NCI-H128 (cell line): ENCODE measurements around the gene MAST1.
A peak's percentile ranks its signal among the peaks of the same experiment; 100 is the strongest.
"Not testable (repeated sequence)": the region's sequence is repeated elsewhere in the genome, so short reads cannot be mapped to it uniquely, and the experiment has no call there.

Experiments
- DNase-seq: peaks from one replicate; lab custom pipeline; 2025; ENCODE audit not compliant: unreplicated experiment; lab: John Stamatoyannopoulos, UW

MAST1 gene

DNA sequence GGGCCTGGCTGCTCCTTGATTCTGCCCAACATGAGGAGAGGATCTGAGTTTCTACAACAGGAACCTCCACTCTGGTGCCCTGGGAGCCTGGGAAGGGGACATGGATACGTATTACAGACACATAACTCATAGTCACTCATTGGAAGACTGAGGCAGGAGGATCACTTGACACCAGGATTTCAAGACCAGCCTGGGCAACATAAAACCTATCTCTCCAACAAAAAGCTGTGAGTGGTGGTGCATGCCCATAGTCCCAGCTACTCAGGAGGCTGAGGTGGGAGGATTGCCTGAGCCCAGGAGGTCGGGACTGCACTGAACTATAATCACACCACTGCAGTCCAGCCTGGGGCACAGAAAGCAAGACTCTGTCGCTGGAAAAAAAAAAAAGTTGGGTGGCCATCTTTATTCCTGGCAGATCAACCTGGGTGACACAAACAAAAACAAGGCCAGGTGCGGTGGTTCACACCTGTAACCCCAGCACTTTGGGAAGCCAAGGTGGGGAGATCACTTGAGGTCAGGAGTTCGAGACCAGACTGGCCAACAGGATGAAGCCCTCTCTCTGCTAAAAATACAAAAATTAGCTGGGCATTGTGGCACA is 49.8 kb downstream of the MAST1 start:
- DNase-seq, result no peak

DNA sequence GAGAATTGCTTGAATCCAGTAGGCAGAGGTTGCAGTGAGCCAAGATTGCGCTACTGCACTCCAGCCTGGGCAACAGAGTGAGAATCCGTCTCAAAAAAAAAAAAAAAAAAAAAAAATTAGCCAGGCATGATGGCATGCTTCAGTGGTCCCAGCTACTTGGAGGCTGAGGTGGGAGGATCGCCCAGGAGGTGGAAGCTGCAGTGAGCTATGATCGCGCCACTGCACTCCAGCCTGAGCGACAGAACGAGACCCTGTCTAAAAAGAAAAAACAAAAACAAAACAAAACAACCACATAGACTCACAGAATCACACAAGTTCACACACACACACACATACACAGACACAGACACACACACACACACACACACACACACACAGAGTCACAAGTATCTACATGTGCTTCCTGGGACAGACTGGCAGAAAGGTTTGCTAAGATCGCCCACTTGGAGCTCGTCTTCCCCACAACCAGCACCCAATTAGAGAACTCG is 52.0 kb downstream of the MAST1 start:
- not testable (repeated sequence) for DNase-seq

DNA sequence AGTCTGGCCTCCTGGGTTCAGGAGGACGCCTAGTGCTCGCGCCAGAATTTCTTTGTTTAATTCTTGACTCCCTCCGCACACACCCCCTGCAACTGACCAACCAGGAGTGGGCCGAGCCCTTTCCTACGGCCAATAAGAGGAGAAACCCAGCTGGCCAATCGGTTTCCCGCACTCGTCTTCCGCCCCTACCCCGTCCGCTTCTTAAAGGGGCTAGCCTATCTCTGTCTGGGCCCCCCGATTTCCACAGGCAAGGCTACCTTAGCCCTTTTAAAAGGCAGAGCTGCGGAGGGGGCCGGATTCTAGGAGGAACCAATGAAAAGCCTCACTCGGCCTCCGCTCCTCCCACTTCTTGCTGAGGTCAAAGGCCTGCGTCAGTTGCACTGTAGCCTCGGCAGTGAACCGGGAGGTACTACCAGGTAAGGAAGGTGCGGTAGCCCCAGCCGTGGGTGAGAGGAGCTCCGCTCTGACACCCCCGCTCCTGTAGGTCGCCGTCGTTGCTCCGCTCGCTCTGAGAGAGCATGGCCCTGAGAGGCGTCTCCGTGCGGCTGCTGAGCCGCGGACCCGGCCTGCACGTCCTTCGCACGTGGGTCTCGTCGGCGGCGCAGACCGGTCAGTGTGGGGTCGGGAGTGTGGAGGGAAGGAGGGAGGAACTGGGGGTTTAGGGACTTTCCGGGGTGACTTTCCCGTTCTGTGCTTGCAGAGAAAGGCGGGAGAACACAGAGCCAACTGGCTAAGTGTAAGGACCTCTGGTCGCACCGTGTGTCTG is 52.7 kb downstream of the MAST1 start, which contains the start of gene GCDH:
Gene GCDH (plus strand): TSS at position 374 of the 766 bp plus-strand sequence. CDS start 145 bp downstream, at position 519.
- peak; percentile 99 for DNase-seq

DNA sequence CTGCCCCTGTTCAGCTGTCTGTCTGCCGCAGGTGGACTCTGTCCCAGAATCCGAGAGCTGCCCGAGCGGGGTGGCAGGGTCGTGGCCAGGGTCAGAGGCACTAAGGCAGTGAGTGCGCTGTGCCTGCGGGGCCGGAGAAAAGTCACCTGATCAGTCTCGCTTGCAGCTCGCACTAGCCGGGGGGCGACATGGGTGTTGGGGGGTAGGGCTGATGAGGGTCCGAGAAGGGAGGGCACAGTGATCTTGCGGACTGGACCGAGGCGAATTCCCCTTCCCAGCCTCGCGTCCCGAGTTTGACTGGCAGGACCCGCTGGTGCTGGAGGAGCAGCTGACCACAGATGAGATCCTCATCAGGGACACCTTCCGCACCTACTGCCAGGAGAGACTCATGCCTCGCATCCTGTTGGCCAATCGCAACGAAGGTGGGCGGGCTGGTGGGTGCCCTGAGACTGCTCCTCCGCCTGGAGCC is 53.3 kb downstream of the MAST1 start:
- DNase-seq, result no peak

DNA sequence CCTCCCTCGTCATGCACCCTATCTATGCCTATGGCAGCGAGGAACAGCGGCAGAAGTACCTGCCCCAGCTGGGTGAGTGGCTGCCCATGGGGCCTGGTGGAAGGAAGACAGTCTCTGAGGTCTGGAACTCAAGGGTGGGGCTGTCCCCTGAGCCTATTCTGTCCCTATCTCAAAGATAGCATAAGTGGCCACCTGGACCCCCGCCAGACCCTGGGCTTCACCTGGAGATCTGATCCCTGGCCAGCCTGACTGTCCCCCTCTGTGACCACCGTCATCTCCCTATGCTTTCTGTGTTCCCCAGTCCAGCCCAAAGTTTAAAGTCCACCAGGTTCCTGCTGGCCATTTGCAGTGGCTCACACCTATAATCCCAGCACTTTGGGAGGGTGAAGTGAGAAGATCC is 55.3 kb downstream of the MAST1 start:
- DNase-seq, result no peak

DNA sequence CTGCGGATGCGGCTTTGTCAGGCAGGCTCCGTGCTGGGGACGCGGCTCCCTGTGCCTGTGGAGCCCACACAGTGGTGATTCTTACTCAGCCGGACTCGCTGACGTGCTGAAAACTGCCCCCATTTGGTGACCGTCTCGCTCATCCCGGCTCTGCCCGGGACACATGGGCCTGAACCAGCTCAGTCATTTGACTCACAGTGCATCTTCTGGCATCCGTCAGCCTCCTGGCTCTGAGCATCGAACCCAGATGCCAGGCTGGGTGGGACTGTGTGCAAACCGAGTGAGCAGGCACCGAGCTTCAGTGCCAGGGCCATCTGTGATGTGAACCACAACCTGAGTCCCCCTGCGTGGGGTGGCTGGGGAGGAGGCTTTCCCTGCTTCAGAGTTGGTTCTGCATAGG is 58.1 kb downstream of the MAST1 start:
- DNase-seq, result no peak

DNA sequence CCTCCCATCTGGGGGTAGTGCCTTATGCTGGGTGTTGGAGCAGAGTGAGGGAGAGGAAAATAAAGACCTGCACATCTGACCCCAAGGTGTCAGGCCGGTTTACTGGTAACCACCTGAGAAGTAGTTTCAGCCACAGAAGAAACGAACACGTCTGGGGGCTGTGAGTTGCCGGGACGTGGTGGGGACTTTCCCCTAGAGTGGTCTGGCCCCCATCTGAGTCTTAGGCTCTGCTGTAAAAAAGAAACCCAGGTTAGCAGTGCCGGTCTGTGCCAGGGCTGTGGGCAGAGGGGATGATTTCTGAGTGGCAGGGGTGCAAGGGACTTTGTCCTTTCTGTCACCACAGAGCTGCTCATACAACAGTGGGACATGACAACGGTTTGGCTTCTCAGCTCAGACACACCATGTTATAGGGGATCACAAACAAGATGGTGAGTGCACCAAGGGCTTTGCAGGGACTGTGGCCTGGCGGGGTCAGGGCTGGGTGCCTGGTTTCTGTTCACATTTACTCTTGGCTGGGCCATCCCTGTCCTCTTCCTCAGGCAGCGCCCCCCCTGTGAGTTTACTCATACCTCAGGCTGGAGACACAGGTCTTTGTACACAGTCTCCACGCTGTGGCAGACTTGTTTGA is 61.7 kb downstream of the MAST1 start:
- DNase-seq, result no peak

DNA sequence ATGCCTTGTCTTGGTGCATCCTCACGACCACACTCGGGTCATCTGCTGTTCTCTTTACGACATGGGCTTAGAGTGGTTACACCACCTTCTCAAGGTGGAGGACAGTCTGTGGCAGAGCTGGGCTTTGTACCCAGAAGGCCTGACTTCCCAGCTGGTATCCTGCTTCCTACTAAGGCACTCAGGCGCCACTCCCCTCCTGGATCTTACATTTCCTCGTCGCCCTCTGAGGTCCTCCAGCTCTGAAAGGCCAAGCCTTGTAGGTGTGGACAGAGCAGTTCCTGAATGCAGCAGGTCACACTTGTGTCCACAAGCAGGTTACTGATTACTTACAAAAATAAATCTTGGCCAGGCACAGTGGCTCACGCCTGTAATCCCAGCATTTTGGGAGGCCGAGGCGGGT is 68.9 kb downstream of the MAST1 start:
- no peak for DNase-seq

DNA sequence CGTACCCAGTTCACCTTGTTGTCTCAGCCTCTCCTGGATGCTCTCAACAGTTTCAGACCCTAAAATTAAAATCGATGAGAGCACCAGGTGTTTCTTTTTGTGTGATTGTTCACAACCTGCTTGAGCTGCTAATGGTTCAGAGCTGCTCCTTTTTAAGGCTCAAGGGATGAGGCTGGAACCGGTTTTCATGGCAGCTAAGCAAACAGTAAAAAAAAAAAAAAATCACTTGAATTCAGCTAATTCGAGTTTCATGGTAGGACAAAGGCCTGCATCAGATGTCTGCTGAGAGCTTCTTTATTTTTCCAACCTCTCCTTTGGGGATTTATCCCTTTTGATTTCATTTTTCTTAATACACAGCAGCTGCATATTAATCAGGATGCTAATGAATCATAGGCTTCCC is 74.3 kb downstream of the MAST1 start:
- peak; percentile 74 for DNase-seq

DNA sequence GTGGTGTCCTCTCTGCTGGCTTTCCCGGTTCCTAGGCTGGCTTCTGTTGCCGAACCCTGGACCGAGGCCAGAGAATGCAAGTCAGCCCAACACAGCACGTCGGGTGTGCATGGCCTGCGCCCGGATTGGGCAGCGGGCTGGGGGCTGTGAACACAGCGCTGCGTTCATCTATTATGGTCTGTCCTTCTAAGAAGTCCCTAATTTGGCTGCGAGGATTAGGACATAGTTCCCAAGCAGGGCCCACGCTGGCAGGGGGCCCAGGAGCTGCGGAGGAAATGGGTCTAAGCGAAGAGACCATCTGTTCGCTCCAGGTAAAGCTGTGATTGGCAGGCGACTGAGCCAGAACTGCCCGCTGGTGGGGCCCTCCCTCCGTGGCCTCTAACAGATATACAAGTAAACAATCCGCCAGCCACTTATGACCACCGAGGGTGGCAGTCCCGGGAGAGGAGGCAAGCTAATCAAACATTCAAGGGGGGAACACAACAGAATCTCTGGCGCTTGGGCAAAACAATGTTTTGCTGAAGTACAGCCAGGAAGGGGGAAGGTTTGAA is 74.8 kb downstream of the MAST1 start:
- DNase-seq, result peak; percentile 96

DNA sequence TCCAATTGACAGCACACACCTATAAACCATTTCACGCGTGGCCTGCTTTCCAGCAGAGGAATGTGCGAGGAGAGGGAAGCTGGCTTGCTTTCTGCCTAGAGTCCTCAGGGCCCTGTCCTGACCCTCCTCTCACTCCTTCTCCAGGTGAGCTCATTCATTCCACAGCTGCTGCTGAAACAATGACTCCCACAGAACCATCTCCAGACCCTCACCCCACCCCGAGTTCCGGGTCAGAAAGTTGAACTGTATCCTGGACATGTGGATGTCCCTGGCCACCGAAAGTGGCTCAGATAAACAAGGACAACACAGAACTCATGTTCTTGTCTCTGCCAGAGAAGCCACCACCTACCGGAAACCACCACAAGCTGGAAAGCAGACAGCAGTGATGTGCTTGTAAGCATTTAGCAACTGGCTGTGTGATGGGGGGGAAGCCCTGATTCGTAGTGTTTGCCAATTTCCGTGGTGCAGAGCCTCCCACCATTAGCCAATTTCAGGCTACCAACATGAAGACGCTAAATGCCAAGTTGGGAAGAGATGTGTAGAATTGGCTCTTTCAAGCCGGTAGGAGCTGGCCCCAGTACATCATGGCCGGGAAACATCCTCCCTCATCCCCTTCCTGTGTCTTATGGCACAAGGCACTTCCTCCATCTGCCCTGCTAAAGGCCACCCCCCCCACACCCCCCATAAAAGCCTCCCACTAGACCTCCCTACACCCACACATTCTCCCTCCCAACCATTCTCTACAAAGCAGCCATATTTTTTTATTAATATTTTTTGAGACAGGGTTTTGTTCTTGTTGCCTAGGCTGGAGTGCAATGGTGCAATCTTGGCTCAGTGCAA is 75.8 kb downstream of the MAST1 start:
- peak; percentile 53 for DNase-seq

DNA sequence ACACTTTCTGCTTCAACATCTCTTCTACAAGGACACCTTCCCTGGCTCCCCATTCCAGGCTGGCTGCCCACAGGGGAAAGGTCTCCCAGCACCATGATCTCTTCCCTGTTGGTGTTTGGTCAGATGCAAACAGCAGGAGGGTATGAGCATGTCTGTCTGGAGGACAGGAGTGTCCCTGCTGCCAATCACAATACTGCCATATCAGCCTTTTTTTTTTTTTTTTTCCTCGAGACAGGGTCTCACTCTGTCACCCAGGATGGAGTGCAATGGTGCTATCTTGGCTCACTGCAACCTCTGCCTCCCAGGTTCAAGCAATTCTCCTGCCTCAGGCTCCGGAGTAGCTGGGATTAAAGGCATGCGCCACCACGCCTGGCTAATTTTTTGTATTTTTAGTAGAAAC is 77.5 kb downstream of the MAST1 start:
- not testable (repeated sequence) for DNase-seq

DNA sequence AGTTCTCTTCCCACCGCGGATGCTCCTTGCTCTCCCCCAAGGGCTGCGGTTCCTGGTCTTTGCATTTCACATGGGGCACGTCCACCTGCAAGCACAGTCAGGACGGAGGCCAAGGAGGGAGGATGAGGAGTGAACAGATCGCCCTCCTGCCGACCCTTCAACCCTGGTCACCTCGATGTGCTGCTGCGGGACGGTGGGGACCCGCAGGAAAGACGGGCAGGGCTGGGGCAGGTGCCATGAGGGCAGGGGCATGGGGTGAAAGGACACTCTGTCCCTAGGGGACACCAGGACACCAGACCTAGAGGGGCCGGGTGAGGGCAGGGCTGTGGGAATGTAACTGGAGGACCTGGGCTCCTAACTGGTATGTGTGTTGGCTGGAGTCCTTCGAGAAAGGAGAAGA is 79.9 kb downstream of the MAST1 start:
- DNase-seq, result no peak

DNA sequence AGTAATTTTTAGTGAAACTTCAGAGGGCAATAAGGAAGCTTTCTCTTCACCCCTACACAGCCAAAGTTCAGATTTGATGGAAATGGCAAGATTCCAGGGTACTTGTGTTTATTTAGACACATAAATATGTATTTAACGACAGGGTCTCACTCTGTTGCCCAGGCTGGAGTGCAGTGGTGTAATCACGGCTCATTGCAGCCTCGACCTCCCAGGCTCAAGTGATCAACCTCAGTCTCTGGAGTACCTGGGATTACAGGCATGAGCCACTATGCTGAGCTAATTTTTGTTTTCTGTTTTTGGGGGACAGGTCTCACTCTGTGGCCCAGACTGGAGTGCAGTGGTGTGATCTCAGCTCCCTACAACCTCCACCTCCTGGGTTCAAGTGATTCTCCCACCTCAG is 82.7 kb downstream of the MAST1 start:
- no peak for DNase-seq

DNA sequence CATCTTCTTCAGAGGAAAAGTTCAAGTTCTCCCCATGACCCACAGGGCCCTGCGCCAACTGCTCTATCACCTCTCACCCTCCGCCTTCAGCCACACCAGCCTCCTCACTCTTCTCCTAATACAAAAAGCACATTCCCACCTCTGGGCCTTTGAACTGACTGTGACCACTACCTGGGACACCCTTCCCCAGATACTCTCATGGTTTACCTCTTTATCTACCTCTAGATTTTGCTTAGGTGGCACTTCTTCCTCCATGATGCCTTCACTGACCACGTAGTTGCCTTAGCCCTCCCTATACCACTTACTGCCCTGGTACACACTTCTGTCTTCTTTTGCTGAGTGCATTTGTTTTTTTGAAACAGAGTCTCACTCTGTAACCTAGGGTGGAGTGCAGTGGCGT is 84.6 kb downstream of the MAST1 start:
- no peak for DNase-seq
